ENCODE data around the gene IQCK.

DNA sequence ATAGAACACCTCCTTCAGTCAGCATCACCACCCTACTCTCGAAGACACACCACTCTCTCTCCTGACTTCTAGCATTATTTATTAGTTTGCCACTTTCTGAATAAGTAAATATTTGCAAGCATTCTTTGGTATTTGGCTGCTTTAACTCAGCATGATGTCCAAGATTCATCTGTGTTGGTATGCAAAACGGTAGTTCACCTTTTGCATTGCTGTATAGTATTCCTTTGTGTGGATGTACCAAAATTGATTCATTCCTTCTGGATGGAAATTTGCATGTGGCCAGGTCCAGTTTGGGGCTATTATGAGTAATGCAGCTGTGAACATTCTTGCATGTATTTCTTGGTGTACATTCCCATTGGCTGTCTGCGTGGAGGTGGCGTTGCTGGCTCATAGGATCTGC is 32.9 kb upstream of the IQCK start:
- TF ChIP-seq, protein P1, sequence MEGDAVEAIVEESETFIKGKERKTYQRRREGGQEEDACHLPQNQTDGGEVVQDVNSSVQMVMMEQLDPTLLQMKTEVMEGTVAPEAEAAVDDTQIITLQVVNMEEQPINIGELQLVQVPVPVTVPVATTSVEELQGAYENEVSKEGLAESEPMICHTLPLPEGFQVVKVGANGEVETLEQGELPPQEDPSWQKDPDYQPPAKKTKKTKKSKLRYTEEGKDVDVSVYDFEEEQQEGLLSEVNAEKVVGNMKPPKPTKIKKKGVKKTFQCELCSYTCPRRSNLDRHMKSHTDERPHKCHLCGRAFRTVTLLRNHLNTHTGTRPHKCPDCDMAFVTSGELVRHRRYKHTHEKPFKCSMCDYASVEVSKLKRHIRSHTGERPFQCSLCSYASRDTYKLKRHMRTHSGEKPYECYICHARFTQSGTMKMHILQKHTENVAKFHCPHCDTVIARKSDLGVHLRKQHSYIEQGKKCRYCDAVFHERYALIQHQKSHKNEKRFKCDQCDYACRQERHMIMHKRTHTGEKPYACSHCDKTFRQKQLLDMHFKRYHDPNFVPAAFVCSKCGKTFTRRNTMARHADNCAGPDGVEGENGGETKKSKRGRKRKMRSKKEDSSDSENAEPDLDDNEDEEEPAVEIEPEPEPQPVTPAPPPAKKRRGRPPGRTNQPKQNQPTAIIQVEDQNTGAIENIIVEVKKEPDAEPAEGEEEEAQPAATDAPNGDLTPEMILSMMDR (IDR thresholded peaks at IDR 0.05) = no peak
- TF ChIP-seq POLR2A (IDR thresholded peaks at IDR 0.05) = no peak
